Femur (tissue), 1 donor: ENCODE results near the gene LANCL2.
A peak's percentile ranks its signal among the peaks of the same experiment; 100 is the strongest.
"Not testable (repeated sequence)": the region's sequence is repeated elsewhere in the genome, so short reads cannot be mapped to it uniquely, and the experiment has no call there.

ENCODE experiments used
- DNase-seq: peaks from one replicate; pipeline ENCODE4 v3.0.0-alpha.2; 2017

Gene LANCL2

GRCh38 chr7:55362927-55363326 lies 2.2 kb upstream of the LANCL2 start:
- DNase-seq, result no peak

- no peak for DNase-seq
Measured at GRCh38 chr7:55363386-55364170, 1.6 kb upstream of the LANCL2 start.

- peak; percentile 96 for DNase-seq
Measured at GRCh38 chr7:55365675-55366460, 731 bp downstream of the LANCL2 start.

GRCh38 chr7:55366461-55367070 lies 1.4 kb downstream of the LANCL2 start:
- no peak for DNase-seq

GRCh38 chr7:55367283-55367840 lies 2.2 kb downstream of the LANCL2 start:
- no peak for DNase-seq

GRCh38 chr7:55369427-55370400 lies 4.6 kb downstream of the LANCL2 start:
- DNase-seq, result no peak

GRCh38 chr7:55374213-55374612 lies 9.1 kb downstream of the LANCL2 start:
- DNase-seq, result no peak

GRCh38 chr7:55375237-55375636 lies 10.1 kb downstream of the LANCL2 start:
- no peak for DNase-seq

- DNase-seq, result no peak
Measured at GRCh38 chr7:55377162-55377817, 12.2 kb downstream of the LANCL2 start.

- DNase-seq, result no peak
Measured at GRCh38 chr7:55379285-55379684, 14.1 kb downstream of the LANCL2 start.

GRCh38 chr7:55381189-55381588 lies 16.1 kb downstream of the LANCL2 start:
- no peak for DNase-seq

GRCh38 chr7:55381696-55382095 lies 16.6 kb downstream of the LANCL2 start:
- no peak for DNase-seq

- DNase-seq, result no peak
Measured at GRCh38 chr7:55382251-55382650, 17.1 kb downstream of the LANCL2 start.

GRCh38 chr7:55386541-55386940 lies 21.4 kb downstream of the LANCL2 start:
- DNase-seq, result no peak

GRCh38 chr7:55387062-55387965 lies 22.2 kb downstream of the LANCL2 start:
- no peak for DNase-seq

- DNase-seq, result no peak
Measured at GRCh38 chr7:55396233-55396785, 31.2 kb downstream of the LANCL2 start.

- no peak for DNase-seq
Measured at GRCh38 chr7:55397617-55398016, 32.5 kb downstream of the LANCL2 start.

GRCh38 chr7:55400191-55400590 lies 35.1 kb downstream of the LANCL2 start:
- no peak for DNase-seq

- DNase-seq, result not testable (repeated sequence)
Measured at GRCh38 chr7:55402506-55402905, 37.4 kb downstream of the LANCL2 start.

GRCh38 chr7:55405856-55406541 lies 40.9 kb downstream of the LANCL2 start:
- no peak for DNase-seq
